H9 (cell line): ENCODE results near the gene MAD1L1. TPM values are rescaled to one million over a fixed set of nuclear protein-coding genes. Genes with fewer than 3 reads are reported as not detected.

Experiments
- DNase-seq: peaks from one replicate; pipeline ENCODE4 v3.0.0-alpha.2; 2017
- H2AFZ ChIP-seq: one replicate; pipeline ENCODE4 v1.6.1; 2013; ENCODE audit warnings: mild to moderate bottlenecking, low read length, control low read depth, moderate library complexity
- H2AK5ac ChIP-seq: 2 replicates; pipeline ENCODE4 v1.6.1; 2013; ENCODE audit warnings: low read length, control low read depth, mixed read lengths; ENCODE audit not compliant: insufficient read length
- H2BK120ac ChIP-seq: one replicate; pipeline ENCODE4 v1.6.1; 2013; ENCODE audit warnings: low read depth, mild to moderate bottlenecking, low read length, control low read depth, inconsistent platforms; ENCODE audit not compliant: poor library complexity, severe bottlenecking
- H2BK12ac ChIP-seq: 2 replicates; pipeline ENCODE4 v1.6.1; 2013; ENCODE audit warnings: low read length, control low read depth, mixed read lengths, low read depth; ENCODE audit not compliant: insufficient read length
- H2BK15ac ChIP-seq: 2 replicates; pipeline ENCODE4 v1.6.1; 2013; ENCODE audit warnings: low read depth, low read length, control low read depth
- H2BK20ac ChIP-seq: one replicate; pipeline ENCODE4 v1.6.1; 2013; ENCODE audit warnings: low read depth, mild to moderate bottlenecking, low read length, control low read depth, inconsistent platforms; ENCODE audit not compliant: poor library complexity, severe bottlenecking
- H2BK5ac ChIP-seq: 2 replicates; pipeline ENCODE4 v1.6.1; 2013; ENCODE audit warnings: low read length, control low read depth, mixed read lengths; ENCODE audit not compliant: insufficient read length
- H3K14ac ChIP-seq: 2 replicates; pipeline ENCODE4 v1.6.1; 2013; ENCODE audit warnings: low read length, control low read depth; ENCODE audit not compliant: insufficient read depth
- H3K18ac ChIP-seq: 2 replicates; pipeline ENCODE4 v1.6.1; 2013; ENCODE audit warnings: low read depth, mild to moderate bottlenecking, mixed read lengths, low read length, control low read depth; ENCODE audit not compliant: insufficient read length
- H3K23ac ChIP-seq: 2 replicates; pipeline ENCODE4 v1.6.1; 2013; ENCODE audit warnings: low read length, control low read depth, mixed read lengths, low read depth; ENCODE audit not compliant: insufficient read length
- H3K23me2 ChIP-seq: 2 replicates; pipeline ENCODE4 v1.6.1; 2013; ENCODE audit warnings: low read depth, mild to moderate bottlenecking, mixed read lengths, low read length, control low read depth; ENCODE audit not compliant: insufficient read length, poor library complexity, severe bottlenecking
- H3K27ac ChIP-seq: 2 replicates; pipeline ENCODE4 v1.5.1; 2013; ENCODE audit warnings: low read length, control low read depth, mixed read lengths, low read depth; ENCODE audit not compliant: insufficient read length
- H3K27me3 ChIP-seq: 2 replicates; pipeline ENCODE4 v1.6.1; 2013; ENCODE audit warnings: low read length, control low read depth, inconsistent platforms; ENCODE audit not compliant: insufficient read depth
- H3K4ac ChIP-seq: 2 replicates; pipeline ENCODE4 v1.6.1; 2013; ENCODE audit warnings: low read depth, mild to moderate bottlenecking, control low read depth, inconsistent platforms, low read length, moderate library complexity
- H3K4me1 ChIP-seq: 2 replicates; pipeline ENCODE4 v1.6.1; 2013; ENCODE audit warnings: low read length, control low read depth, inconsistent platforms; ENCODE audit not compliant: insufficient read depth
- H3K4me2 ChIP-seq: 2 replicates; pipeline ENCODE4 v1.6.1; 2013; ENCODE audit warnings: low read length, control low read depth, mixed read lengths; ENCODE audit not compliant: insufficient read length, insufficient read depth
- H3K56ac ChIP-seq: 2 replicates; pipeline ENCODE4 v1.6.1; 2013; ENCODE audit warnings: low read depth, mild to moderate bottlenecking, mixed read lengths, low read length, control low read depth; ENCODE audit not compliant: insufficient read length
- H3K79me1 ChIP-seq: 2 replicates; pipeline ENCODE4 v1.6.1; 2013; ENCODE audit warnings: low read depth, mild to moderate bottlenecking, moderate library complexity, low read length, control low read depth, inconsistent platforms; ENCODE audit not compliant: insufficient read depth, poor library complexity, severe bottlenecking
- H3K79me2 ChIP-seq: 2 replicates; pipeline ENCODE4 v1.6.1; 2013; ENCODE audit warnings: low read length, control low read depth, inconsistent platforms; ENCODE audit not compliant: insufficient read depth
- H3K9ac ChIP-seq: 2 replicates; pipeline ENCODE4 v1.6.1; 2013; ENCODE audit warnings: low read length, control low read depth, mixed read lengths; ENCODE audit not compliant: insufficient read length; ENCODE audit errors: extremely low read depth
- H3K9me3 ChIP-seq: one replicate; pipeline ENCODE4 v1.6.1; 2013; ENCODE audit warnings: low read depth, low read length, inconsistent platforms; ENCODE audit not compliant: control insufficient read depth
- H3T11ph ChIP-seq: one replicate; pipeline ENCODE4 v1.6.1; 2013; ENCODE audit warnings: mild to moderate bottlenecking, low read length, control low read depth, inconsistent platforms
- H4K20me1 ChIP-seq: one replicate; pipeline ENCODE4 v1.6.1; 2013; ENCODE audit not compliant: control insufficient read depth, insufficient read length, insufficient read depth
- H4K5ac ChIP-seq: 2 replicates; pipeline ENCODE4 v1.6.1; 2013; ENCODE audit warnings: low read depth, mild to moderate bottlenecking, mixed read lengths, low read length, control low read depth; ENCODE audit not compliant: insufficient read length
- H4K8ac ChIP-seq: replicated peaks from 2 replicates; pipeline ENCODE4 v1.6.1; 2013; ENCODE audit warnings: low read length, control low read depth, mixed read lengths, low read depth; ENCODE audit not compliant: insufficient read length
- H4K91ac ChIP-seq: 2 replicates; pipeline ENCODE4 v1.6.1; 2013; ENCODE audit warnings: low read depth, mild to moderate bottlenecking, moderate library complexity, mixed read lengths, low read length, control low read depth; ENCODE audit not compliant: insufficient read length
- H3K27ac Mint-ChIP-seq, 3 experiments: 2 replicates in 2 of 3; 3 replicates in 1 of 3; pipeline ENCODE4 v1.8.0; 2020 to 2021; ENCODE audit warnings: mixed read lengths in 3 of 3, mild to moderate bottlenecking in 1 of 3, moderate library complexity in 1 of 3
- H3K27me3 Mint-ChIP-seq: 2 replicates; pipeline ENCODE4 v1.8.0; 2021; ENCODE audit warnings: low read depth, mild to moderate bottlenecking, moderate library complexity, mixed read lengths
- H3K36me3 Mint-ChIP-seq, 3 experiments: 2 replicates in 2 of 3; 3 replicates in 1 of 3; pipeline ENCODE4 v1.8.0; 2020 to 2021; ENCODE audit warnings: low read depth in 3 of 3, mixed read lengths in 3 of 3; ENCODE audit not compliant: insufficient read depth in 1 of 3
- H3K4me1 Mint-ChIP-seq, 2 experiments: 2 replicates each; pipeline ENCODE4 v1.8.0; 2020; ENCODE audit warnings: mixed read lengths in 2 of 2
- H3K4me3 Mint-ChIP-seq, 2 experiments: 2 replicates in 1 of 2; 3 replicates in 1 of 2; pipeline ENCODE4 v1.8.0; 2020 to 2021; ENCODE audit warnings: mild to moderate bottlenecking in 2 of 2, mixed read lengths in 2 of 2, moderate library complexity in 1 of 2
- H3K9me3 Mint-ChIP-seq, 2 experiments: 2 replicates in 1 of 2; 3 replicates in 1 of 2; pipeline ENCODE4 v1.8.0; 2020; ENCODE audit warnings: mild to moderate bottlenecking in 2 of 2, mixed read lengths in 2 of 2, moderate library complexity in 1 of 2
- WGBS: extraction: QIAGEN DNeasy Blood & Tissue Kit; methylation state at CpG from one replicate; pipeline ENCODE4 v1.1.7; 2013; ENCODE audit warnings: missing lambda C conversion rate, low lambda C conversion rate, mixed read lengths; ENCODE audit not compliant: insufficient read length; ENCODE audit errors: extremely low coverage; 5-methylcytosine and 5-hydroxymethylcytosine counted together
- total RNA-seq: library from RNA; stranded (reverse); gene quantifications from 2 replicates; pipeline ENCODE4 v1.2.1, GENCODE V29; 2021
- TF ChIP-seq, protein P1 (sequence below): fragments of 200-600 bp; sonication (generic); conservative IDR thresholded peaks from 3 replicates; pipeline ENCODE4 v1.8.0; 2021; ENCODE audit warnings: antibody characterized with exemption, mild to moderate bottlenecking

MAD1L1 gene
- total RNA-seq, 1 experiment from 2014 or later: 39.0 TPM

DNA sequence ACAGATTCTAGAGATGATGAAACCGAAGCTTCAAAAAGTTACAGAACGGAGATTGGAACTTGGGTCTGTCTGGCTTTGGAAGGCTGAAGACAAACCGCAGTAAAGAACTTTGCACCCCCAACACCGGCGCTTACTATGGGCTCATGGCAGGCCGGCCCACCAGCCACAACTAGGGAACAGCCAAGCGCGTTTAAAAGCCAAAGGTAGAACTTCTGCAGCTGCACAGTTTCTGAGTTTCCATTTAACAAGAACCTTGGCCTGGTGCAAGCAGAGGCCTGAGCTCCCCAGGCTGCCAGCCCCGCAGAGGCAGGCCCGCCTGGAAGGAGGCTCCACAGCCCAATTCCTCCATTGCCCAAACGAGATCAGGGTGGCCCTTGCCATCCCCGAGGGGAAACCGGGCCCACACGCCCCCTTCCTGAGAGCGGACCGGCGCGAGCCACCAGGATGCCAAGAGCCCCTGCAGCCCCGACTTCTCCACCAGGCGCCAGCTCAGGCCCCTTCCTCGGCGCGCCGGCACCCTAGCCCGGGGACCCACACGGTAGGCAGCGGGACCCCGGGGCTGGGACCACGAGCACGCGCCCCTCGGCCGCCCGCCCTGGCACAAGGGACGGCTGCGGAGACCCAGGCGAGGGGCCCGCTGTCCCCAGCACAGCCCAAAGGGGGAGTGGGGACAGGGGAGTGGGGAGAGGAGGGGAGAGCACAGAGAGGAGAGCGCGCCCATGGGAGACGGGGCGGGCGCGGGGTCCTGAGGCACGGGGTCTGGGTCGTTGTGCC, 566 bp downstream of the MAD1L1 start:
- H3K9me3 ChIP-seq: no peaks in the 10 kb centered on the region
- no peak overlapping the region for H3K4ac ChIP-seq
- H3K4me1 ChIP-seq: no peaks in the 10 kb centered on the region
- H3K18ac ChIP-seq: no peak overlapping the region
- no peak overlapping the region for H4K91ac ChIP-seq
- 0 out of 7 replicates have a peak overlapping the region, but pooled peaks of 2 of the 3 experiments have one; percentile 22 to 31 for H3K27ac Mint-ChIP-seq
- WGBS: no CpG with 5 or more reads among the region's 46 CpGs
- H3K79me2 ChIP-seq: peaks cover 5% of the 10 kb centered on the region; the same call in 1 of the 2 replicates
- no peak overlapping the region for H4K5ac ChIP-seq
- no peak overlapping the region for H2BK120ac ChIP-seq
- no peak overlapping the region for H2BK20ac ChIP-seq
- H3K27me3 Mint-ChIP-seq: no peaks in the 10 kb centered on the region
- H4K8ac ChIP-seq: no peak overlapping the region
- H3K36me3 Mint-ChIP-seq: peaks cover 27 to 60% (median 50%) of the 10 kb centered on the region in 3 experiments
- H3K27ac ChIP-seq: no peak overlapping the region
- no peaks in the 10 kb centered on the region for H3K27me3 ChIP-seq
- H3K14ac ChIP-seq: peak overlapping the region; percentile 51
- H2AK5ac ChIP-seq: no peak overlapping the region
- H3K4me3 Mint-ChIP-seq: peak overlapping the region; percentile 76 to 92
- no peaks in the 10 kb centered on the region for H3K9me3 Mint-ChIP-seq
- TF ChIP-seq, protein P1, sequence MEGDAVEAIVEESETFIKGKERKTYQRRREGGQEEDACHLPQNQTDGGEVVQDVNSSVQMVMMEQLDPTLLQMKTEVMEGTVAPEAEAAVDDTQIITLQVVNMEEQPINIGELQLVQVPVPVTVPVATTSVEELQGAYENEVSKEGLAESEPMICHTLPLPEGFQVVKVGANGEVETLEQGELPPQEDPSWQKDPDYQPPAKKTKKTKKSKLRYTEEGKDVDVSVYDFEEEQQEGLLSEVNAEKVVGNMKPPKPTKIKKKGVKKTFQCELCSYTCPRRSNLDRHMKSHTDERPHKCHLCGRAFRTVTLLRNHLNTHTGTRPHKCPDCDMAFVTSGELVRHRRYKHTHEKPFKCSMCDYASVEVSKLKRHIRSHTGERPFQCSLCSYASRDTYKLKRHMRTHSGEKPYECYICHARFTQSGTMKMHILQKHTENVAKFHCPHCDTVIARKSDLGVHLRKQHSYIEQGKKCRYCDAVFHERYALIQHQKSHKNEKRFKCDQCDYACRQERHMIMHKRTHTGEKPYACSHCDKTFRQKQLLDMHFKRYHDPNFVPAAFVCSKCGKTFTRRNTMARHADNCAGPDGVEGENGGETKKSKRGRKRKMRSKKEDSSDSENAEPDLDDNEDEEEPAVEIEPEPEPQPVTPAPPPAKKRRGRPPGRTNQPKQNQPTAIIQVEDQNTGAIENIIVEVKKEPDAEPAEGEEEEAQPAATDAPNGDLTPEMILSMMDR: 0 out of 3 replicates have a peak, but pooled peaks have one; percentile 7
- no peak overlapping the region for H3T11ph ChIP-seq
- no peak overlapping the region for H2BK5ac ChIP-seq
- no peak overlapping the region for H2AFZ ChIP-seq
- peak overlapping the region; percentile 87 for H3K9ac ChIP-seq
- no peak overlapping the region for H2BK15ac ChIP-seq
- no peak for DNase-seq
- H2BK12ac ChIP-seq: no peak overlapping the region
- H3K4me1 Mint-ChIP-seq: peaks cover 12% of the 10 kb centered on the region in 2 experiments
- peaks cover 13% of the 10 kb centered on the region for H3K23me2 ChIP-seq
- peak overlapping the region; percentile 95 for H3K4me2 ChIP-seq
- H4K20me1 ChIP-seq: no peaks in the 10 kb centered on the region
- H3K23ac ChIP-seq: no peak overlapping the region
- no peak overlapping the region for H3K56ac ChIP-seq
- peaks cover 12% of the 10 kb centered on the region for H3K79me1 ChIP-seq
